ENCODE data around the gene FOLR1. TPM values are rescaled to one million over a fixed set of nuclear protein-coding genes. Genes with fewer than 3 reads are reported as not detected.

Gene FOLR1
- polyA plus RNA-seq, 1 of the 3 experiments (the other 2 are of a cell fraction): not detected

GRCh38 chr11:72229336-72229924 is 37.5 kb downstream of the FOLR1 start:
- Histone ChIP-seq H3K9ac (no peak overlapping the region), H3K4me1 (ENCODE audit: control insufficient read depth in 1 of 2, insufficient read depth in 2 of 2, low read depth in 1 of 2, low read length in 1 of 2) (peaks cover 5 to 28% of the 10 kb centered on the region in 2 experiments; a peak in 3 of 4 replicates), H3K4me2 (no peak overlapping the region), H3K9me3 (no peaks in the 10 kb centered on the region), H3K79me2 (ENCODE audit: insufficient read depth) (peaks cover 53% of the 10 kb centered on the region), H4K20me1 (ENCODE audit: insufficient read depth) (peaks cover 49% of the 10 kb centered on the region), H3K27ac (ENCODE audit: low read depth in 2 of 2, low read length in 1 of 2) (no peak overlapping the region), H3K27me3 (ENCODE audit: insufficient read depth) (no peaks in the 10 kb centered on the region), H3K4me3 (ENCODE audit: low read depth in 2 of 2, low read length in 1 of 2) (no peak overlapping the region), H3K9me2 (no peaks in the 10 kb centered on the region), H3K36me3 (replicated peaks in 1 of 2; ENCODE audit: control insufficient read depth in 1 of 2, insufficient read depth in 2 of 2, low read length in 1 of 2) (peaks cover 66 to 75% of the 10 kb centered on the region in 2 experiments), H3F3A (replicated peaks; ENCODE audit: insufficient read depth) (peaks cover 14% of the 10 kb centered on the region), H2AFZ (ENCODE audit: low read depth) (no peak overlapping the region)
- 95% methylated on average over 4 of the region's 8 CpGs for WGBS (ENCODE audit: low lambda C conversion rate)
- TF ChIP-seq SIN3A (IDR thresholded peaks at IDR 0.05; ENCODE audit: borderline replicate concordance, low read depth, low read length) (no peak), NRF1 (IDR thresholded peaks at IDR 0.05; ENCODE audit: low read depth, low read length) (no peak), FOSL2 (IDR thresholded peaks at IDR 0.05; ENCODE audit: borderline replicate concordance, low read depth) (no peak), NFIC (IDR thresholded peaks at IDR 0.05; ENCODE audit: borderline replicate concordance) (no peak), ELF1 (IDR thresholded peaks at IDR 0.05) (no peak)
- TF ChIP-seq, protein P1, sequence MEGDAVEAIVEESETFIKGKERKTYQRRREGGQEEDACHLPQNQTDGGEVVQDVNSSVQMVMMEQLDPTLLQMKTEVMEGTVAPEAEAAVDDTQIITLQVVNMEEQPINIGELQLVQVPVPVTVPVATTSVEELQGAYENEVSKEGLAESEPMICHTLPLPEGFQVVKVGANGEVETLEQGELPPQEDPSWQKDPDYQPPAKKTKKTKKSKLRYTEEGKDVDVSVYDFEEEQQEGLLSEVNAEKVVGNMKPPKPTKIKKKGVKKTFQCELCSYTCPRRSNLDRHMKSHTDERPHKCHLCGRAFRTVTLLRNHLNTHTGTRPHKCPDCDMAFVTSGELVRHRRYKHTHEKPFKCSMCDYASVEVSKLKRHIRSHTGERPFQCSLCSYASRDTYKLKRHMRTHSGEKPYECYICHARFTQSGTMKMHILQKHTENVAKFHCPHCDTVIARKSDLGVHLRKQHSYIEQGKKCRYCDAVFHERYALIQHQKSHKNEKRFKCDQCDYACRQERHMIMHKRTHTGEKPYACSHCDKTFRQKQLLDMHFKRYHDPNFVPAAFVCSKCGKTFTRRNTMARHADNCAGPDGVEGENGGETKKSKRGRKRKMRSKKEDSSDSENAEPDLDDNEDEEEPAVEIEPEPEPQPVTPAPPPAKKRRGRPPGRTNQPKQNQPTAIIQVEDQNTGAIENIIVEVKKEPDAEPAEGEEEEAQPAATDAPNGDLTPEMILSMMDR (IDR thresholded peaks at IDR 0.05): no peak
- ChIA-PET POLR2A (interaction anchor here (8.7 kb wide), 1 partner anchor 7 kb away, joined by 131 read pairs; no protein-coding TSS in a partner anchor), CTCF (interaction anchor here (1.0 to 9.1 kb wide), 5 partner anchors 7 to 205 kb away, joined by 4 to 73 read pairs (median 27); partner anchors contain the start of gene CLPB)
- DNase-seq: no peak

GRCh38 chr11:72229925-72230763 is 38.2 kb downstream of the FOLR1 start:
- no peaks in the 10 kb centered on the region for H3K9me2 ChIP-seq
- no peak overlapping the region for H3K4me2 ChIP-seq
- H3F3A ChIP-seq (replicated peaks; ENCODE audit: insufficient read depth): peaks cover 21% of the 10 kb centered on the region
- peaks cover 5 to 30% of the 10 kb centered on the region in 2 experiments; a peak in 3 of 4 replicates for H3K4me1 ChIP-seq (ENCODE audit: control insufficient read depth in 1 of 2, insufficient read depth in 2 of 2, low read depth in 1 of 2, low read length in 1 of 2)
- H3K27me3 ChIP-seq (ENCODE audit: insufficient read depth): no peaks in the 10 kb centered on the region
- no peak overlapping the region for H3K4me3 ChIP-seq (ENCODE audit: low read depth in 2 of 2, low read length in 1 of 2)
- peaks cover 48% of the 10 kb centered on the region for H4K20me1 ChIP-seq (ENCODE audit: insufficient read depth)
- CTCF ChIA-PET: interaction anchor here (1.0 to 9.1 kb wide), 5 partner anchors 7 to 205 kb away, joined by 4 to 73 read pairs (median 27); partner anchors contain the start of gene CLPB
- 98% methylated on average over 16 of the region's 21 CpGs for WGBS (ENCODE audit: low lambda C conversion rate)
- H3K9ac ChIP-seq: no peak overlapping the region
- H2AFZ ChIP-seq (ENCODE audit: low read depth): no peak overlapping the region
- H3K79me2 ChIP-seq (ENCODE audit: insufficient read depth): peaks cover 47% of the 10 kb centered on the region
- H3K36me3 ChIP-seq (replicated peaks in 1 of 2; ENCODE audit: control insufficient read depth in 1 of 2, insufficient read depth in 2 of 2, low read length in 1 of 2): peaks cover 66 to 79% of the 10 kb centered on the region in 2 experiments
- POLR2A ChIA-PET: interaction anchor here (8.7 kb wide), 1 partner anchor 6 kb away, joined by 131 read pairs; no protein-coding TSS in a partner anchor
- H3K27ac ChIP-seq (ENCODE audit: low read depth in 2 of 2, low read length in 1 of 2): no peak overlapping the region
- DNase-seq: no peak
- H3K9me3 ChIP-seq: no peaks in the 10 kb centered on the region
- no peak for TF ChIP-seq CHD2 (IDR thresholded peaks at IDR 0.05; ENCODE audit: low read length, partially characterized antibody)
- TF ChIP-seq SIN3A (IDR thresholded peaks at IDR 0.05; ENCODE audit: borderline replicate concordance, low read depth, low read length): no peak
- TF ChIP-seq REST (IDR thresholded peaks at IDR 0.05; ENCODE audit: low read depth, low read length): no peak
- no peak for TF ChIP-seq NFIC (IDR thresholded peaks at IDR 0.05; ENCODE audit: borderline replicate concordance)
- TF ChIP-seq EZH2phosphoT487 (IDR thresholded peaks at IDR 0.05; ENCODE audit: borderline replicate concordance, low read depth): no peak
- TF ChIP-seq, protein P2, sequence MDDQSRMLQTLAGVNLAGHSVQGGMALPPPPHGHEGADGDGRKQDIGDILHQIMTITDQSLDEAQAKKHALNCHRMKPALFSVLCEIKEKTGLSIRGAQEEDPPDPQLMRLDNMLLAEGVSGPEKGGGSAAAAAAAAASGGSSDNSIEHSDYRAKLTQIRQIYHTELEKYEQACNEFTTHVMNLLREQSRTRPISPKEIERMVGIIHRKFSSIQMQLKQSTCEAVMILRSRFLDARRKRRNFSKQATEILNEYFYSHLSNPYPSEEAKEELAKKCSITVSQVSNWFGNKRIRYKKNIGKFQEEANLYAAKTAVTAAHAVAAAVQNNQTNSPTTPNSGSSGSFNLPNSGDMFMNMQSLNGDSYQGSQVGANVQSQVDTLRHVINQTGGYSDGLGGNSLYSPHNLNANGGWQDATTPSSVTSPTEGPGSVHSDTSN (IDR thresholded peaks at IDR 0.05): no peak
- TF ChIP-seq RXRA (IDR thresholded peaks at IDR 0.05; ENCODE audit: borderline replicate concordance, low read depth): no peak
- no peak for TF ChIP-seq RFX5 (IDR thresholded peaks at IDR 0.05; ENCODE audit: low read length)
- TF ChIP-seq GABPA (IDR thresholded peaks at IDR 0.05; ENCODE audit: low read depth): no peak
- no peak for TF ChIP-seq EP300 (IDR thresholded peaks at IDR 0.05; ENCODE audit: borderline replicate concordance in 1 of 2, low read depth in 1 of 2, low read length in 1 of 2)
- TF ChIP-seq, protein P3, sequence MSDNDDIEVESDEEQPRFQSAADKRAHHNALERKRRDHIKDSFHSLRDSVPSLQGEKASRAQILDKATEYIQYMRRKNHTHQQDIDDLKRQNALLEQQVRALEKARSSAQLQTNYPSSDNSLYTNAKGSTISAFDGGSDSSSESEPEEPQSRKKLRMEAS (IDR thresholded peaks at IDR 0.05; ENCODE audit: low read depth): no peak
- no peak for TF ChIP-seq TEAD4 (IDR thresholded peaks at IDR 0.05; ENCODE audit: borderline replicate concordance, insufficient read depth)
- no peak for TF ChIP-seq FOXJ3 (CRISPR knock-in tag; IDR thresholded peaks at IDR 0.05)
- no peak for TF ChIP-seq GATA2 (CRISPR knock-in tag; IDR thresholded peaks at IDR 0.05)
